Nephron (organoid): ENCODE measurements around the gene PCDH10.

Experiments
- H3K27ac Mint-ChIP-seq, 3 experiments: 2 replicates each; pipeline ENCODE4 v1.8.0; 2020; ENCODE audit warnings: mixed read lengths in 3 of 3, mild to moderate bottlenecking in 2 of 3, moderate library complexity in 1 of 3
- H3K27me3 Mint-ChIP-seq: 2 replicates; pipeline ENCODE4 v1.8.0; 2021; ENCODE audit warnings: low read depth, mild to moderate bottlenecking, moderate library complexity, mixed read lengths
- H3K36me3 Mint-ChIP-seq: 2 replicates; pipeline ENCODE4 v1.8.0; 2020; ENCODE audit warnings: low read depth, mixed read lengths
- H3K4me1 Mint-ChIP-seq: 2 replicates; pipeline ENCODE4 v1.8.0; 2020; ENCODE audit warnings: mixed read lengths
- H3K4me3 Mint-ChIP-seq, 3 experiments: 2 replicates each; pipeline ENCODE4 v1.8.0; 2020; ENCODE audit warnings: mild to moderate bottlenecking in 3 of 3, mixed read lengths in 3 of 3, moderate library complexity in 2 of 3
- H3K9me3 Mint-ChIP-seq: 2 replicates; pipeline ENCODE4 v1.8.0; 2020; ENCODE audit warnings: mixed read lengths
- TF ChIP-seq, protein P1 (sequence below), 3 experiments: fragments of 200-600 bp; sonication (generic); IDR thresholded peaks; one replicate each; pipeline ENCODE4 v1.5.0; 2021; ENCODE audit warnings: antibody characterized with exemption in 3 of 3; ENCODE audit not compliant: unreplicated experiment in 3 of 3

PCDH10 gene

GRCh38 chr4:133127500-133127899, 21.6 kb upstream of the PCDH10 start:
- Mint-ChIP-seq H3K36me3 (no peaks in the 10 kb centered on the region), H3K27ac (no peak overlapping the region), H3K4me1 (peaks cover 12% of the 10 kb centered on the region), H3K27me3 (no peaks in the 10 kb centered on the region), H3K4me3 (no peak overlapping the region), H3K9me3 (no peaks in the 10 kb centered on the region)
- TF ChIP-seq, protein P1, sequence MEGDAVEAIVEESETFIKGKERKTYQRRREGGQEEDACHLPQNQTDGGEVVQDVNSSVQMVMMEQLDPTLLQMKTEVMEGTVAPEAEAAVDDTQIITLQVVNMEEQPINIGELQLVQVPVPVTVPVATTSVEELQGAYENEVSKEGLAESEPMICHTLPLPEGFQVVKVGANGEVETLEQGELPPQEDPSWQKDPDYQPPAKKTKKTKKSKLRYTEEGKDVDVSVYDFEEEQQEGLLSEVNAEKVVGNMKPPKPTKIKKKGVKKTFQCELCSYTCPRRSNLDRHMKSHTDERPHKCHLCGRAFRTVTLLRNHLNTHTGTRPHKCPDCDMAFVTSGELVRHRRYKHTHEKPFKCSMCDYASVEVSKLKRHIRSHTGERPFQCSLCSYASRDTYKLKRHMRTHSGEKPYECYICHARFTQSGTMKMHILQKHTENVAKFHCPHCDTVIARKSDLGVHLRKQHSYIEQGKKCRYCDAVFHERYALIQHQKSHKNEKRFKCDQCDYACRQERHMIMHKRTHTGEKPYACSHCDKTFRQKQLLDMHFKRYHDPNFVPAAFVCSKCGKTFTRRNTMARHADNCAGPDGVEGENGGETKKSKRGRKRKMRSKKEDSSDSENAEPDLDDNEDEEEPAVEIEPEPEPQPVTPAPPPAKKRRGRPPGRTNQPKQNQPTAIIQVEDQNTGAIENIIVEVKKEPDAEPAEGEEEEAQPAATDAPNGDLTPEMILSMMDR (IDR thresholded peaks at IDR 0.05; ENCODE audit: unreplicated experiment in 3 of 3) = no peak

DNA sequence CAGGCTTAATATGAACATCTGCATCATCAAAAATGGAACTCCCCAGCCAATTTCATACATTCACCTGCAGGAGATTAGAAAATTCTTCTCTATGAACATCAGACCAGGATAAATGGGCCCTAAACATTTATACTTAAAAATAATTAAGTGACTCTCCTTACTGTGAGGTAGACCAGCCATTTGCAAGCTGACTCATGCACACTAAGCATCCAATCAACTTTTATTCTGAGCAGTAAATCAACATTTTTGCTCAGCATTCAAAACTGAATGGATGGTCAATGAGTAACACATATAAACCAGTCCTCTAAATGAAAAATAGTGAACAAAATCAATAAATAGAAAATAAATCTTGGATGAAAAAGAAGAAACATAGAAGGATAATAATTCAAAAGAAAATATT, 19.9 kb upstream of the PCDH10 start:
- Mint-ChIP-seq H3K27ac (no peak overlapping the region), H3K9me3 (no peaks in the 10 kb centered on the region), H3K4me1 (peaks cover 12% of the 10 kb centered on the region), H3K4me3 (no peak overlapping the region), H3K27me3 (no peaks in the 10 kb centered on the region), H3K36me3 (no peaks in the 10 kb centered on the region)
- TF ChIP-seq, protein P1 (IDR thresholded peaks at IDR 0.05; ENCODE audit: unreplicated experiment in 3 of 3) = no peak

GRCh38 chr4:133130171-133130570, 18.9 kb upstream of the PCDH10 start:
- H3K4me1 Mint-ChIP-seq = peaks cover 12% of the 10 kb centered on the region
- peak overlapping the region in 1 of 3 experiments; percentile 60 for H3K27ac Mint-ChIP-seq
- H3K36me3 Mint-ChIP-seq = no peaks in the 10 kb centered on the region

GRCh38 chr4:133131829-133132460, 17.1 kb upstream of the PCDH10 start:
- Mint-ChIP-seq H3K36me3 (no peaks in the 10 kb centered on the region), H3K27me3 (no peaks in the 10 kb centered on the region), H3K9me3 (no peaks in the 10 kb centered on the region), H3K4me3 (no peak overlapping the region), H3K27ac (peak overlapping the region; percentile 70 to 88 (median 75)), H3K4me1 (peaks cover 12% of the 10 kb centered on the region)
- TF ChIP-seq, protein P1 (IDR thresholded peaks at IDR 0.05; ENCODE audit: unreplicated experiment in 3 of 3) = no peak

More at GRCh38 chr4:133130171-133130570, 18.9 kb upstream of the PCDH10 start:
- Mint-ChIP-seq H3K9me3 (no peaks in the 10 kb centered on the region), H3K4me3 (no peak overlapping the region), H3K27me3 (no peaks in the 10 kb centered on the region)
- TF ChIP-seq, protein P1 (IDR thresholded peaks at IDR 0.05; ENCODE audit: unreplicated experiment in 3 of 3) = no peak

DNA sequence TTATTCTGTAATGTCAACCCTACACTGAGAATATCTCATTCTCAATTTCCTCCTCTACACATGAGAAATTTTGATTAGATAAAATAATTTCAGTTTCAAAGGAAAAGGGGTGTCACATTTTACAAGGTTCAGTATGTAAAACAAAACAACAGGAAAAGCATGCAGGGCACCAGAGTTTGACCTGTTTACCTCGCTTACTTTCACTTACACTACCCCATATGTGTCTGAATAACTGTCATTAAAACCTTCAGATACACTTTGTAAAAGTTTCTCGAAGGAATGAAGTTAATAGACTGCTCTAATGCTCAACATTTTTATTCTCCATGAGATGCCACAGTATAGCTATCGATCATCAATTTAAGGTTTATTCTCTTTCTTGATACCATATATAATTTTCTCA, 12.3 kb upstream of the PCDH10 start:
- TF ChIP-seq, protein P1 (IDR thresholded peaks at IDR 0.05; ENCODE audit: unreplicated experiment in 3 of 3) = no peak
- Mint-ChIP-seq H3K27me3 (no peaks in the 10 kb centered on the region), H3K4me3 (no peak overlapping the region), H3K4me1 (peaks cover 3% of the 10 kb centered on the region), H3K27ac (no peak overlapping the region), H3K9me3 (no peaks in the 10 kb centered on the region), H3K36me3 (no peaks in the 10 kb centered on the region)

- H3K27ac Mint-ChIP-seq = no peak overlapping the region
- no peaks in the 10 kb centered on the region for H3K9me3 Mint-ChIP-seq
- no peaks in the 10 kb centered on the region for H3K4me1 Mint-ChIP-seq
- TF ChIP-seq, protein P1 (IDR thresholded peaks at IDR 0.05; ENCODE audit: unreplicated experiment in 3 of 3) = peak in 1 of 3 experiments; percentile 14
- H3K4me3 Mint-ChIP-seq = no peak overlapping the region
- no peaks in the 10 kb centered on the region for H3K36me3 Mint-ChIP-seq
- no peaks in the 10 kb centered on the region for H3K27me3 Mint-ChIP-seq
Observed at GRCh38 chr4:133137571-133137970, 11.5 kb upstream of the PCDH10 start.
